SU-DHL-6 (cell line): Measurements from ENCODE around the gene CCDC183.

Source experiments
- H2AFZ ChIP-seq: fragments of 200-600 bp; sonication (generic); 2 replicates; pipeline ENCODE4 v1.6.1; 2014; ENCODE audit warnings: low read depth, mild to moderate bottlenecking, moderate library complexity, mixed read lengths, antibody characterized with exemption, low read length; ENCODE audit not compliant: severe bottlenecking
- H3F3A ChIP-seq: fragments of 200-600 bp; shearing (Covaris generic); 2 replicates; pipeline ENCODE4 v1.6.0; 2016; ENCODE audit warnings: antibody characterized with exemption, mild to moderate bottlenecking; ENCODE audit not compliant: insufficient read depth
- H3K27ac ChIP-seq: fragments of 200-600 bp; sonication (generic); 2 replicates; pipeline ENCODE4 v1.5.1; 2016; ENCODE audit warnings: low read depth, mild to moderate bottlenecking, low read length, moderate library complexity, mixed read lengths
- H3K27me3 ChIP-seq: fragments of 200-600 bp; sonication (generic), shearing (Covaris generic); 2 replicates; pipeline ENCODE4 v1.6.0; 2014; ENCODE audit warnings: mild to moderate bottlenecking, low read length
- H3K36me3 ChIP-seq: fragments of 200-600 bp; sonication (generic); 2 replicates; pipeline ENCODE4 v1.6.1; 2014; ENCODE audit warnings: mild to moderate bottlenecking, low read length, mixed read lengths
- H3K4me2 ChIP-seq: fragments of 300-600, 200-600 bp; shearing (Covaris generic), sonication (generic); 2 replicates; pipeline ENCODE4 v1.6.0; 2014; ENCODE audit warnings: low read length, low read depth, mild to moderate bottlenecking; ENCODE audit not compliant: poor library complexity, severe bottlenecking
- H3K4me3 ChIP-seq: fragments of 200-600 bp; sonication (generic); 2 replicates; pipeline ENCODE4 v1.5.1; 2014; ENCODE audit warnings: antibody characterized with exemption, low read length, mild to moderate bottlenecking, mixed read lengths; ENCODE audit not compliant: insufficient read depth, poor library complexity, severe bottlenecking
- H3K79me2 ChIP-seq: fragments of 200-600 bp; sonication (generic); 2 replicates; pipeline ENCODE4 v1.6.1; 2014; ENCODE audit warnings: mild to moderate bottlenecking, low read length, moderate library complexity; ENCODE audit not compliant: insufficient read depth
- H3K9ac ChIP-seq: fragments of 200-600 bp; sonication (generic); 2 replicates; pipeline ENCODE4 v1.7.0; 2014; ENCODE audit warnings: mild to moderate bottlenecking, low read length
- H3K9me2 ChIP-seq: fragments of 200-600 bp; sonication (generic); replicated peaks from 2 replicates; pipeline ENCODE4 v1.6.1; 2014; ENCODE audit warnings: low read length; ENCODE audit not compliant: insufficient read depth
- H3K9me3 ChIP-seq: fragments of 200-600 bp; sonication (generic); 2 replicates; pipeline ENCODE4 v1.6.1; 2014; ENCODE audit warnings: low read length, mixed read lengths; ENCODE audit not compliant: insufficient read depth
- H4K20me1 ChIP-seq: fragments of 200-600 bp; sonication (generic); 2 replicates; pipeline ENCODE4 v1.6.1; 2014; ENCODE audit warnings: low read depth, mild to moderate bottlenecking, antibody characterized with exemption, low read length, moderate library complexity, mixed read lengths
- CTCF ChIP-seq: fragments of 200-600 bp; sonication (generic); IDR thresholded peaks from one replicate; pipeline ENCODE4 v1.5.1; 2017; ENCODE audit warnings: antibody characterized with exemption, mild to moderate bottlenecking, low read length, moderate library complexity; ENCODE audit not compliant: insufficient read depth, poor library complexity, severe bottlenecking
- EZH2phosphoT487 ChIP-seq: fragments of 200-600 bp; sonication (generic), shearing (Covaris generic); conservative IDR thresholded peaks from 2 replicates; pipeline ENCODE4 v1.6.1; 2018; ENCODE audit warnings: mild to moderate bottlenecking, antibody characterized with exemption, low read length, moderate library complexity, mixed read lengths

Gene CCDC183

GRCh38 chr9:136751244-136751643 lies 44.9 kb upstream of the CCDC183 start:
- no peak for TF ChIP-seq EZH2phosphoT487
- TF ChIP-seq CTCF: no peak
- Histone ChIP-seq H3K9me2 (no peaks in the 10 kb centered on the region), H3K36me3 (no peaks in the 10 kb centered on the region), H2AFZ (no peak overlapping the region), H3K79me2 (no peaks in the 10 kb centered on the region), H3F3A (no peaks in the 10 kb centered on the region), H3K27ac (no peak overlapping the region), H3K4me2 (no peak overlapping the region), H3K9ac (no peak overlapping the region), H3K4me3 (no peak overlapping the region), H3K27me3 (no peaks in the 10 kb centered on the region), H3K9me3 (peaks cover 9% of the 10 kb centered on the region; the same call in 1 of the 2 replicates), H4K20me1 (no peaks in the 10 kb centered on the region)

GRCh38 chr9:136751814-136752213 lies 44.3 kb upstream of the CCDC183 start:
- Histone ChIP-seq H3K9ac (no peak overlapping the region), H3K9me3 (peaks cover 9% of the 10 kb centered on the region; the same call in 1 of the 2 replicates), H3K79me2 (no peaks in the 10 kb centered on the region), H4K20me1 (no peaks in the 10 kb centered on the region), H3K27me3 (no peaks in the 10 kb centered on the region), H3F3A (no peaks in the 10 kb centered on the region), H3K4me2 (no peak overlapping the region), H3K4me3 (no peak overlapping the region), H2AFZ (no peak overlapping the region), H3K27ac (no peak overlapping the region), H3K9me2 (no peaks in the 10 kb centered on the region), H3K36me3 (no peaks in the 10 kb centered on the region)
- TF ChIP-seq CTCF (no peak), EZH2phosphoT487 (no peak)

GRCh38 chr9:136753371-136754058 lies 42.6 kb upstream of the CCDC183 start:
- Histone ChIP-seq H3K79me2 (no peaks in the 10 kb centered on the region), H2AFZ (no peak overlapping the region), H3F3A (no peaks in the 10 kb centered on the region), H3K27me3 (no peaks in the 10 kb centered on the region), H3K36me3 (no peaks in the 10 kb centered on the region), H3K9me3 (peaks cover 9% of the 10 kb centered on the region; the same call in 1 of the 2 replicates), H3K9me2 (no peaks in the 10 kb centered on the region), H3K9ac (no peak overlapping the region), H3K4me2 (no peak overlapping the region), H3K4me3 (no peak overlapping the region), H4K20me1 (no peaks in the 10 kb centered on the region), H3K27ac (no peak overlapping the region)
- TF ChIP-seq CTCF: no peak
- TF ChIP-seq EZH2phosphoT487: no peak
